ENCODE measurements around the gene SEMA4D.

DNA sequence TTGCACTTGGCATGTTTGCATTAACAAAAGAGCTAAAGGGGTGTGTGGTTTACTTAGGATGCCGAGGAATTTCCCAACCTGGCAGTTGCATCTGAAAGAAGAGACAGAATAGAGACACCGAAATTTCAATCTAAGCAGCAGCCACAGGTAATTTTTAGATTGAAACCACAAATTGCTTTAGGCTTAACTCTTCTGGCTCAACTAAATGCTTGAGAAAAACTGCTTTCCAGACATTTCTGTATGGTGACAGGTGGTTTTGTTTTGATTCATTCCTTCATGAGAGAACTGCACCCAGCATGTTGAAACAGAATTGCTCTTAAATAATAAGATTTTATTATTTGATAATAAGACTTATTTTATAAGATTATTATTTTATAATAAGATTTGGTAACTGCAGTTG lies 158.1 kb downstream of the SEMA4D start:
- TF ChIP-seq POLR2A (IDR thresholded peaks at IDR 0.05), result no peak
- TF ChIP-seq, protein P1, sequence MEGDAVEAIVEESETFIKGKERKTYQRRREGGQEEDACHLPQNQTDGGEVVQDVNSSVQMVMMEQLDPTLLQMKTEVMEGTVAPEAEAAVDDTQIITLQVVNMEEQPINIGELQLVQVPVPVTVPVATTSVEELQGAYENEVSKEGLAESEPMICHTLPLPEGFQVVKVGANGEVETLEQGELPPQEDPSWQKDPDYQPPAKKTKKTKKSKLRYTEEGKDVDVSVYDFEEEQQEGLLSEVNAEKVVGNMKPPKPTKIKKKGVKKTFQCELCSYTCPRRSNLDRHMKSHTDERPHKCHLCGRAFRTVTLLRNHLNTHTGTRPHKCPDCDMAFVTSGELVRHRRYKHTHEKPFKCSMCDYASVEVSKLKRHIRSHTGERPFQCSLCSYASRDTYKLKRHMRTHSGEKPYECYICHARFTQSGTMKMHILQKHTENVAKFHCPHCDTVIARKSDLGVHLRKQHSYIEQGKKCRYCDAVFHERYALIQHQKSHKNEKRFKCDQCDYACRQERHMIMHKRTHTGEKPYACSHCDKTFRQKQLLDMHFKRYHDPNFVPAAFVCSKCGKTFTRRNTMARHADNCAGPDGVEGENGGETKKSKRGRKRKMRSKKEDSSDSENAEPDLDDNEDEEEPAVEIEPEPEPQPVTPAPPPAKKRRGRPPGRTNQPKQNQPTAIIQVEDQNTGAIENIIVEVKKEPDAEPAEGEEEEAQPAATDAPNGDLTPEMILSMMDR (IDR thresholded peaks at IDR 0.05 in 4 of 5, conservative IDR thresholded peaks at IDR 0.05 in 1 of 5), result no peak

Measured in gastrocnemius medialis (tissue), 4 donors.